Panc1 (cell line): ENCODE data around the gene HP. TPM values are rescaled to one million over a fixed set of nuclear protein-coding genes. Genes with fewer than 3 reads are reported as not detected.

Experiments
- ATAC-seq: fragments of 200-7000 bp; cut with Tn5 transposase; 2 replicates; pipeline ENCODE4 v1.9.1; 2020; ENCODE audit warnings: mild to moderate bottlenecking, moderate library complexity
- BruUV-seq: library from RNA; stranded (reverse); fragments of 400-500 nt; replicated peaks from 2 replicates; lab custom pipeline; 2021; lab: Mats Ljungman, UMichigan
- CTCF ChIA-PET: fragments of 300-600 bp; sonication (Branson Sonifier 250); formaldehyde crosslinking; loops from one replicate; lab custom pipeline; 2022; ENCODE audit warnings: antibody characterized with exemption; lab: Charles Lee
- POLR2A ChIA-PET: fragments of 300-600 bp; sonication (Branson Sonifier 250); formaldehyde crosslinking; loops from one replicate; lab custom pipeline; 2022; ENCODE audit warnings: antibody characterized with exemption; lab: Charles Lee
- DNase-seq: peaks from one replicate; pipeline ENCODE4 v3.0.0-alpha.2; 2010; ENCODE audit warnings: low read depth, low spot score
- H3K27ac ChIP-seq: 2 replicates; pipeline ENCODE4 v1.5.1; 2011; ENCODE audit warnings: mild to moderate bottlenecking, low read length, inconsistent platforms
- H3K27me3 ChIP-seq: fragments of 200-500 bp; sonication (Bioruptor generic); 2 replicates; pipeline ENCODE4 v1.6.0; 2014; ENCODE audit warnings: low read length, inconsistent platforms; ENCODE audit not compliant: control insufficient read depth, insufficient read depth
- H3K36me3 ChIP-seq: fragments of 200-500 bp; sonication (Bioruptor generic); 2 replicates; pipeline ENCODE4 v1.5.1; 2014; ENCODE audit warnings: inconsistent platforms, mild to moderate bottlenecking, low read length, moderate library complexity; ENCODE audit not compliant: control insufficient read depth, insufficient read depth
- H3K4me1 ChIP-seq: 2 replicates; pipeline ENCODE4 v1.5.1; 2011; ENCODE audit warnings: inconsistent platforms, mild to moderate bottlenecking, low read length, moderate library complexity; ENCODE audit not compliant: control insufficient read depth, insufficient read depth
- H3K4me3 ChIP-seq, 2 experiments: 2 replicates each; pipeline ENCODE4 v1.5.1; 2011 to 2012; ENCODE audit warnings: low read depth in 2 of 2, low read length in 2 of 2, mild to moderate bottlenecking in 2 of 2, inconsistent platforms in 1 of 2, moderate library complexity in 1 of 2
- H3K9me3 ChIP-seq: fragments of 200-500 bp; sonication (Bioruptor generic); 2 replicates; pipeline ENCODE4 v1.5.1; 2014; ENCODE audit warnings: low read depth, mild to moderate bottlenecking, inconsistent platforms, low read length, moderate library complexity; ENCODE audit not compliant: control insufficient read depth, insufficient read depth
- POLR2AphosphoS5 ChIP-seq: IDR thresholded peaks from 2 replicates; pipeline ENCODE4 v1.6.1; 2012; ENCODE audit warnings: mild to moderate bottlenecking, low read depth, low read length, moderate library complexity
- SIN3A ChIP-seq: IDR thresholded peaks from 2 replicates; pipeline ENCODE4 v1.6.1; 2012; ENCODE audit warnings: low read depth, mild to moderate bottlenecking, low read length, moderate library complexity, borderline replicate concordance; ENCODE audit not compliant: insufficient read depth
- TCF7L2 ChIP-seq: IDR thresholded peaks from 2 replicates; pipeline ENCODE4 v1.6.1; 2011; ENCODE audit warnings: mild to moderate bottlenecking, low read depth, low read length, inconsistent platforms
- in situ Hi-C: cut with HindIII; loops from 2 replicates; pipeline ENCODE4 v1.10.0; 2016; ENCODE audit warnings: low sequenced_read_pairs, low pct_unique_long_range_greater_than_20kb
- intact Hi-C: fragments of 100-400 bp; cut with micrococcal nuclease; formaldehyde crosslinking; loops from one replicate; pipeline ENCODE4 v1.10.0; 2022; ENCODE audit not compliant: unreplicated experiment
- total RNA-seq: library from RNA; stranded (reverse); gene quantifications from one replicate; pipeline ENCODE4 v1.2.1, GENCODE V29; 2021; ENCODE audit not compliant: unreplicated experiment
- TF ChIP-seq, protein P1 (sequence below): fragments of 450-650 bp; IDR thresholded peaks from 2 replicates; pipeline ENCODE4 v1.5.1; 2017; ENCODE audit warnings: mild to moderate bottlenecking
- TF ChIP-seq, protein P2 (sequence below), 2 experiments: IDR thresholded peaks; 2 replicates each; pipeline ENCODE4 v1.6.1; 2011 to 2012; ENCODE audit warnings: low read depth in 2 of 2, control low read depth in 1 of 2, low read length in 1 of 2, mild to moderate bottlenecking in 1 of 2, moderate library complexity in 1 of 2; ENCODE audit not compliant: insufficient read depth in 1 of 2

HP gene
- total RNA-seq, 1 experiment from 2014 or later = 7.0 TPM

- H3K9me3 ChIP-seq = no peaks in the 10 kb centered on the region
- ATAC-seq = peak; percentile 4; the same call in 1 of the 2 replicates
- in situ Hi-C loops = no loop called here
- BruUV-seq = no TSS peak
- DNase-seq = no peak
- H3K4me1 ChIP-seq = peaks cover 15% of the 10 kb centered on the region
- no peaks in the 10 kb centered on the region for H3K27me3 ChIP-seq
- H3K27ac ChIP-seq = peak overlapping the region; percentile 91
- H3K36me3 ChIP-seq = peaks cover 8% of the 10 kb centered on the region
- ChIA-PET POLR2A (interaction anchor here (0.6 kb wide), 1 partner anchor 58 kb away, joined by 5 read pairs; no protein-coding TSS in a partner anchor), CTCF (no interaction called here)
- H3K4me3 ChIP-seq = peak overlapping the region; percentile 83 to 99
- intact Hi-C loops = no loop called here
- TF ChIP-seq SIN3A (no peak), TCF7L2 (no peak), POLR2AphosphoS5 (no peak)
- TF ChIP-seq, protein P1, sequence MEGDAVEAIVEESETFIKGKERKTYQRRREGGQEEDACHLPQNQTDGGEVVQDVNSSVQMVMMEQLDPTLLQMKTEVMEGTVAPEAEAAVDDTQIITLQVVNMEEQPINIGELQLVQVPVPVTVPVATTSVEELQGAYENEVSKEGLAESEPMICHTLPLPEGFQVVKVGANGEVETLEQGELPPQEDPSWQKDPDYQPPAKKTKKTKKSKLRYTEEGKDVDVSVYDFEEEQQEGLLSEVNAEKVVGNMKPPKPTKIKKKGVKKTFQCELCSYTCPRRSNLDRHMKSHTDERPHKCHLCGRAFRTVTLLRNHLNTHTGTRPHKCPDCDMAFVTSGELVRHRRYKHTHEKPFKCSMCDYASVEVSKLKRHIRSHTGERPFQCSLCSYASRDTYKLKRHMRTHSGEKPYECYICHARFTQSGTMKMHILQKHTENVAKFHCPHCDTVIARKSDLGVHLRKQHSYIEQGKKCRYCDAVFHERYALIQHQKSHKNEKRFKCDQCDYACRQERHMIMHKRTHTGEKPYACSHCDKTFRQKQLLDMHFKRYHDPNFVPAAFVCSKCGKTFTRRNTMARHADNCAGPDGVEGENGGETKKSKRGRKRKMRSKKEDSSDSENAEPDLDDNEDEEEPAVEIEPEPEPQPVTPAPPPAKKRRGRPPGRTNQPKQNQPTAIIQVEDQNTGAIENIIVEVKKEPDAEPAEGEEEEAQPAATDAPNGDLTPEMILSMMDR = no peak
- TF ChIP-seq, protein P2, sequence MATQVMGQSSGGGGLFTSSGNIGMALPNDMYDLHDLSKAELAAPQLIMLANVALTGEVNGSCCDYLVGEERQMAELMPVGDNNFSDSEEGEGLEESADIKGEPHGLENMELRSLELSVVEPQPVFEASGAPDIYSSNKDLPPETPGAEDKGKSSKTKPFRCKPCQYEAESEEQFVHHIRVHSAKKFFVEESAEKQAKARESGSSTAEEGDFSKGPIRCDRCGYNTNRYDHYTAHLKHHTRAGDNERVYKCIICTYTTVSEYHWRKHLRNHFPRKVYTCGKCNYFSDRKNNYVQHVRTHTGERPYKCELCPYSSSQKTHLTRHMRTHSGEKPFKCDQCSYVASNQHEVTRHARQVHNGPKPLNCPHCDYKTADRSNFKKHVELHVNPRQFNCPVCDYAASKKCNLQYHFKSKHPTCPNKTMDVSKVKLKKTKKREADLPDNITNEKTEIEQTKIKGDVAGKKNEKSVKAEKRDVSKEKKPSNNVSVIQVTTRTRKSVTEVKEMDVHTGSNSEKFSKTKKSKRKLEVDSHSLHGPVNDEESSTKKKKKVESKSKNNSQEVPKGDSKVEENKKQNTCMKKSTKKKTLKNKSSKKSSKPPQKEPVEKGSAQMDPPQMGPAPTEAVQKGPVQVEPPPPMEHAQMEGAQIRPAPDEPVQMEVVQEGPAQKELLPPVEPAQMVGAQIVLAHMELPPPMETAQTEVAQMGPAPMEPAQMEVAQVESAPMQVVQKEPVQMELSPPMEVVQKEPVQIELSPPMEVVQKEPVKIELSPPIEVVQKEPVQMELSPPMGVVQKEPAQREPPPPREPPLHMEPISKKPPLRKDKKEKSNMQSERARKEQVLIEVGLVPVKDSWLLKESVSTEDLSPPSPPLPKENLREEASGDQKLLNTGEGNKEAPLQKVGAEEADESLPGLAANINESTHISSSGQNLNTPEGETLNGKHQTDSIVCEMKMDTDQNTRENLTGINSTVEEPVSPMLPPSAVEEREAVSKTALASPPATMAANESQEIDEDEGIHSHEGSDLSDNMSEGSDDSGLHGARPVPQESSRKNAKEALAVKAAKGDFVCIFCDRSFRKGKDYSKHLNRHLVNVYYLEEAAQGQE (IDR thresholded peaks at IDR 0.05; ENCODE audit: insufficient read depth in 1 of 2, low read depth in 2 of 2, low read length in 1 of 2) = no peak
Observed at GRCh38 chr16:72094266-72094610, 39.9 kb downstream of the HP start.

DNA sequence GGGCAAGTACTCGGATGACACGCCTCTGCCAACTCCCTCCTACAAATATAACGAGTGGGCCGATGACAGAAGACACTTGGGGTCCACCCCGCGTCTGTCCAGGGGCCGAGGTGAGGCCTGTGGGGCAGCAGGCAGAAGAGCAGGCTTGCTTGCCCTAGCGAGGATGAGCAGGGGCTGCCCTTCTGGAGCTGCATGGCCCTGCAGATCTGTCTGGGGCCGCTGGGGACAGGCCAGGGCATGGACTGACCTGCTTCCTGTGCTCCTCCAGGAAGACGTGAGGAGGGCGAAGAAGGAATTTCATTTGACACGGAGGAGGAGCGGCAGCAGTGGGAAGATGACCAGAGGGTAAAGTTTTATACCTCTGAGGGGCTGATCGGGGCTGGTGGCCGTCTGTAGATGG is 44.6 kb downstream of the HP start:
- ATAC-seq (peak; percentile 65), DNase-seq (no peak)
- Histone ChIP-seq H3K27ac (no peak overlapping the region), H3K4me1 (peaks cover 12% of the 10 kb centered on the region), H3K4me3 (no peak overlapping the region), H3K36me3 (peaks cover 7% of the 10 kb centered on the region), H3K9me3 (no peaks in the 10 kb centered on the region), H3K27me3 (no peaks in the 10 kb centered on the region)
- BruUV-seq = no TSS peak
- intact Hi-C loops (no loop called here), in situ Hi-C loops (no loop called here)
- TF ChIP-seq, protein P1 = no peak
- TF ChIP-seq POLR2AphosphoS5 (no peak), TCF7L2 (no peak), SIN3A (no peak)
- TF ChIP-seq, protein P2 (IDR thresholded peaks at IDR 0.05; ENCODE audit: insufficient read depth in 1 of 2, low read depth in 2 of 2, low read length in 1 of 2) = no peak
- CTCF ChIA-PET = interaction anchor here (0.9 kb wide), 1 partner anchor 16 kb away, joined by 3 read pairs; no protein-coding TSS in a partner anchor
- POLR2A ChIA-PET = no interaction called here
